Epithelial cell of proximal tubule (primary cell): ENCODE measurements around the gene EIF3D. TPM values are rescaled to one million over a fixed set of nuclear protein-coding genes. Genes with fewer than 3 reads are reported as not detected.

Experiments
- DNase-seq: peaks from one replicate; pipeline ENCODE4 v3.0.0-alpha.2; 2011; ENCODE audit warnings: low read depth
- H3K4me3 ChIP-seq: 2 replicates; pipeline ENCODE4 v1.5.1; 2011; ENCODE audit warnings: low read depth, mild to moderate bottlenecking, low read length
- total RNA-seq: library from RNA; depleted of rRNA; stranded (reverse); fragments of >200 nt; gene quantifications from 2 replicates; pipeline ENCODE4 v1.2.3, GENCODE V29; 2015
- TF ChIP-seq, protein P1 (sequence below): conservative IDR thresholded peaks from 2 replicates; pipeline ENCODE4 v1.5.1; 2012; ENCODE audit warnings: low read depth, mild to moderate bottlenecking, low read length

Gene EIF3D
- total RNA-seq, 1 donor from 2014 or later: 297 TPM

DNA sequence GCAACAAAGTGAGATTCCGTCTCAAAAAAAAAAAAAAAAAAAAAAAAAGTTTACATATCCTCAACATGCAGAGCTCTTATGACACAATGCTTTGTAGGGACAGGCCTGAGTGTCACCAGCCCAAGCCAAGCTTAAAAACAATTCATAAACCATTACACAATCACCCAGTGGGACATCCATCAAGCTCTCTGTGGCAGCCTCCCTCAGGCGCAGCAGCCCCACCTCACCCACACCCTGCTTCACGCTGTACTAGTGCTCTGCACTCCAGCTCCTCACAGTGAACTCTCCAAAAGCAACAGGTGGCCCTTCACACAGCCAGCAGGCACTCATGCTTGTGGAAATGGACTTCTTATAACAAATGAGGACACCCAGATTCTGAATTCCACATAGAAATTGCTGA is 18.6 kb downstream of the EIF3D start:
- no peak for DNase-seq
- TF ChIP-seq, protein P1, sequence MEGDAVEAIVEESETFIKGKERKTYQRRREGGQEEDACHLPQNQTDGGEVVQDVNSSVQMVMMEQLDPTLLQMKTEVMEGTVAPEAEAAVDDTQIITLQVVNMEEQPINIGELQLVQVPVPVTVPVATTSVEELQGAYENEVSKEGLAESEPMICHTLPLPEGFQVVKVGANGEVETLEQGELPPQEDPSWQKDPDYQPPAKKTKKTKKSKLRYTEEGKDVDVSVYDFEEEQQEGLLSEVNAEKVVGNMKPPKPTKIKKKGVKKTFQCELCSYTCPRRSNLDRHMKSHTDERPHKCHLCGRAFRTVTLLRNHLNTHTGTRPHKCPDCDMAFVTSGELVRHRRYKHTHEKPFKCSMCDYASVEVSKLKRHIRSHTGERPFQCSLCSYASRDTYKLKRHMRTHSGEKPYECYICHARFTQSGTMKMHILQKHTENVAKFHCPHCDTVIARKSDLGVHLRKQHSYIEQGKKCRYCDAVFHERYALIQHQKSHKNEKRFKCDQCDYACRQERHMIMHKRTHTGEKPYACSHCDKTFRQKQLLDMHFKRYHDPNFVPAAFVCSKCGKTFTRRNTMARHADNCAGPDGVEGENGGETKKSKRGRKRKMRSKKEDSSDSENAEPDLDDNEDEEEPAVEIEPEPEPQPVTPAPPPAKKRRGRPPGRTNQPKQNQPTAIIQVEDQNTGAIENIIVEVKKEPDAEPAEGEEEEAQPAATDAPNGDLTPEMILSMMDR: no peak

DNA sequence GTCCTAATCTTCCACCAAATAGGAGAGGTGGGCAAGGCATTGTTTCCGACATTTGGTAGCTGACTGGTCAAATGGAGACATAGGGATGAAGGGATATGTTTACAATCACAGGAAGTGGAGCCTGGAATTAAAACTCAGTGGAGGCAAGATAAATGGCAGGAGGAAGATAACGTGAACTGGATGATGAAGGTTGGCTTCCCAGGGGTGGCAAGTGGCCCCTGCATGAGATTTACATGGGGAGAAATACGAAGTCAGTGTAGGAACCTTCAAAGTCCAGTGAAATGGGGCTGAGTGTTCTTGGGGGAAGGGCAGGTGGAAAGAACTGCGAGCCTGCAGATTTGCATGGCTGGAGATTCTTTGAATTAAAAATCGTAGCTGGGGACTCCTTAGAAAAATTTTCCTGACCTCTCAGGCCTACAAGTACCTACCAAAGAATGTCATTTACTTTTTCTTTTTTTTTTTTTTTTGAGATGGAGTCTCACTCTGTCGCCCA is 21.4 kb downstream of the EIF3D start:
- peak overlapping the region; percentile 61 for H3K4me3 ChIP-seq
- TF ChIP-seq, protein P1: no peak

More for the DNA sequence above, 18.6 kb downstream of the EIF3D start:
- no peak overlapping the region for H3K4me3 ChIP-seq

DNA sequence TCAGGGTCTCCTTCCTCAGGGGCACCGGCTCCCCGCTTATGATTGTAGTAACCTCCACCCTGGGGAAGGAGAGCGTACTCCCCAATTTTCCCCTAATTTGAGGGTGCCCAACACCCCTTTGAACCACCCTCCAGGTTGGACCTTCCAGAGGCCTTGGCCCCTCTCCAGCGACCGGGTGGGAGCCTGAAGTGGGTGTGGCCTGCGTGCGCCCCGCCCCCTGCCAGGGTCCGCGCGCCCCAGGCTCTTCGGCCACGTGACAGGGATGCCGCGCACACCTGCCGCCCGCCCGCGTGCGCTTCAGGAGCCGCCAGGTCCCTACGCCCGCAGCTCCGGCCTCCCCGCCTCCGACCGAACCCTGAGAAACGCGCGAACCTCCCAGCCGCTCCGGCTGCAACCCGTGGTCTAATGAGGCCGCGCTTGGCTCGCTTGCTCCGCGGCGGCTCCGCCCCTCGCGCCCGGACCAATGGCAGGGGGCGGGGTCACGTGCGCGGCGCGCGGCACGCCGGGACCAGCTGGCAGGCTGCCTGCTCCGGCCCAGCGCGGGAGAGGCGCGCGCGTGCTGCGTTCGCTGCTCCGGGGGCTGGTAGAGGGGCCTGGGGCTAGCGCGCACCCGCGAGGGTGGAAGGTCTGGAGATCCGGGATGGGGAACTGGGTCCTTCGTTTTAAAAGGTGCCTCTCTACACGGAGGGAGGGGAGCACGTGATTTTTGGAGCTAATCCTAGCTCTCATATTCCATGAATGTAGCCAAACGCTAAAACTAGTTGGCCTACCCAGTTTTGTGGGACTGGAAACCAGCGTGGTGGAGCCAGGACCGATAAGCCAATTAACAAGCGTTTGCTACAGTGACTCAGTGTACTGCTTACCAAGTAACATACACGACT is 22.1 kb downstream of the EIF3D start, which contains the start of gene FOXRED2:
FOXRED2 (minus strand) TSS at position 404 of the 881 bp plus-strand sequence. CDS start 618 bp downstream, outside the sequence.
- TF ChIP-seq, protein P1: no peak
- peak within 1 kb of the TSS; percentile 61 for H3K4me3 ChIP-seq
- no peak for DNase-seq

More for the DNA sequence above, 21.4 kb downstream of the EIF3D start:
- DNase-seq: no peak

DNA sequence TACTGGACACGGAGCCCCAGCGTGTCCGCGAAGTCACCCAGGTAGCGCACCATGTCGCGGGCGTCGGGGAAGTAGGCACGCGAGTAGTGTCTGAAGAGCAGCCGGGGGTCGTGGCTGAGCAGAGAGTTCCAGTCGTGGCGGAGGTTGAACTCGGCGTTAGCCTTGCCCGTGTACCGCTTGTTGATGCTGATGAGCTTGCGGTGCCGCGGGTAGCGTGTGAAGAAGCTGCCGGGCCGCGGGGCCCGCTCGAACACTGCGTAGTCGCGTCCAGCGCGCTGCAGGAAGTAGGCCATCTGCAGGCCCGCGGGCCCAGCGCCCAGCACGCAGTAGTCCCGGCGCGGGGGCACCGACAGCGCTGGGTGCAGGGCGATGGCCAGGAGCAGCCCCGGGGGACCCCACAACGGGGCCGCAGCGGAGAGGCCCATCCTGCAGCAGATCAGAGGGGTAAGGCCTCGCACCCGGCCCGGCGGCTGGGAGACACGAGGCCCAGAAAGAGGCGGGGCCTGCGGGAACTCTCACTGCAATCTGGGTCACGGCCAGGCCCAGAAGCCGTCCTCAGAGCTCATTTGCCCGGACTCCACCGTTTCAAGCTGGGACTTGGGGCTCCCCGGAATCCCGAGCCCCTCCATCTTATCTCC is 22.8 kb downstream of the EIF3D start:
- TF ChIP-seq, protein P1: no peak
- DNase-seq: no peak
- peak overlapping the region; percentile 61 for H3K4me3 ChIP-seq

DNA sequence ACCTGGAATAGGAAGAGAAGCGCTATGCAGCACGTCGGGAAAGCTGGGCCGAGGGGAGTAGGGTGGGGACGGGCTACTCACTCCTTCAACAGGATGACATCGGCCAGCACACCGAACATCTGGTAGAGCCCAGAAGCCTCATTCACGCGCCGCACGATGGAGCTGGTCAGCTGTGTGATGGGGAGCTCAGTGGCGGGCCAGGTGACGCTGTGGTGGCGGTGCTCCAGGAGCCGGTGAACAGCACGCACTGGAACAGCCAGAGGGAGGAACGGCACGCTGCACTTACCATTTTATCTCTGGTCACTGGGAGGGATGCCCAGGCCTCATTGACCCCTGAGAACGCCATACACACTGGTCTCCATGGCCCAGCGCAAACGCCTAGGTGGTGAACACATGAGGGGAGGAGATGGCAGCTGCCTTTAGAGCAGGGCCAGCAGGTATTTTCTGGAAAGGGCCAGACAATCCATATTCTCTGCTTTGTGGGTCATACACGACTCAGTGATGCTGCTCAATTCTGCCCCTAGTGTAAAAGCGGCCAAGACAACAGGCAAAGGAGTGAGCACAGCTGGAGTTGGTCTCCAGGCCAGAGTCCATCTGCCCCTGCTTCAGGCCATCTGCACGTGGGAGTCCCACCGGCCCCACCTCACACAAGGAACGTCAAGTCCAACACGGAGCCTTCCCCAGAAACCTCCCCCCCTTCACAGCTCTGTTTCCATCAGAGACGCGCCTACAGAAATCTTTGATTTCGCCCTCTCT is 30.9 kb downstream of the EIF3D start:
- no peak for DNase-seq
- no peak overlapping the region for H3K4me3 ChIP-seq

DNA sequence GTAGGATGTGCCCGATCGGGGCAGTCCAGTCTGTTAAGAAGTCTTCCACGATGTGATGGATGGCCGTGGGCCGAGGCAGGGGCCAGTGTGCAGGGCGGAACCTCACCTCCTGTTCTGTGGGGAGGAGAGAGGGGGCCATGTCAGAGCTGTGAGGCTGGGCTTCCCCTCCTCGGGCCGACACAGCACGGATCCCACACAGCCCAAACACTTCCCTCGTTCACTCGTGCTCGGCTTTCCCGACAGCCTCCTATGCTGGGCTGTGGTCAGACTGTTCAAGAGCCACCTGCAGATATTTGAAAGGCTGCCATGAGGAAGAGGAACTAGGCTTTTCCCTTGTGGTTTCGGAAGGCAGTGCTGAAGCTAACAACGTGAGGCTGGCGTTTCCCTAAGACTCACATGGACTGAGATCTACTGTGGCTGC is 35.3 kb downstream of the EIF3D start:
- DNase-seq: no peak
- no peak overlapping the region for H3K4me3 ChIP-seq
- TF ChIP-seq, protein P1: no peak

More for the DNA sequence above, 30.9 kb downstream of the EIF3D start:
- TF ChIP-seq, protein P1: no peak
